Measurements from ENCODE around the gene FBXW7. TPM values are rescaled to one million over a fixed set of nuclear protein-coding genes. Genes with fewer than 3 reads are reported as not detected.

Gene FBXW7
- total RNA-seq, 1 experiment from 2014 or later, result 23.0 TPM

DNA sequence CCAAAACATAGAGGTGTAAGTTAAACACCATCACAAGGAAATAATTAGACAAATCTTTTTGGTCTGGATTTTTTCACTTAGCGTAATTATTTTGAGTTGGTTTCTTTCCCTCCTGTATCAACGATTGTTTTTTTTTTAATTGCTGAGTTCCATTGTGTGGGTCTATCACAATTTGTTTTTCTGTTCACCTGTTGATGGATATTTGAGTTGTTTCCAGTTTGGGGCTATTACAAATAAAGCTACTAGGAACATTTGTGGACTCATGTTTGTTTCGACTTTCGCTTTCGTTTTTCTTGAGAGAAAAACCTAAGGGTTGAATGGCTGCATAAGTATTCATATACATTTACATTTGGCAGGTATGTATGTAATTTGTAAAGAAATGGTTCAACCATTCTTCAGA, 20.4 kb upstream of the FBXW7 start (continued):
- TF ChIP-seq ZNF425 (CRISPR knock-in tag; conservative IDR thresholded peaks at IDR 0.05) (no peak), FOXP4 (CRISPR knock-in tag; IDR thresholded peaks at IDR 0.05) (no peak), ZNF317 (CRISPR knock-in tag; IDR thresholded peaks at IDR 0.05; ENCODE audit: borderline replicate concordance, low read depth) (no peak), ZNF281 (CRISPR knock-in tag; IDR thresholded peaks at IDR 0.05) (no peak), ZNF512 (CRISPR knock-in tag; IDR thresholded peaks at IDR 0.05; ENCODE audit: borderline replicate concordance) (no peak)
- TF ChIP-seq, protein P1, sequence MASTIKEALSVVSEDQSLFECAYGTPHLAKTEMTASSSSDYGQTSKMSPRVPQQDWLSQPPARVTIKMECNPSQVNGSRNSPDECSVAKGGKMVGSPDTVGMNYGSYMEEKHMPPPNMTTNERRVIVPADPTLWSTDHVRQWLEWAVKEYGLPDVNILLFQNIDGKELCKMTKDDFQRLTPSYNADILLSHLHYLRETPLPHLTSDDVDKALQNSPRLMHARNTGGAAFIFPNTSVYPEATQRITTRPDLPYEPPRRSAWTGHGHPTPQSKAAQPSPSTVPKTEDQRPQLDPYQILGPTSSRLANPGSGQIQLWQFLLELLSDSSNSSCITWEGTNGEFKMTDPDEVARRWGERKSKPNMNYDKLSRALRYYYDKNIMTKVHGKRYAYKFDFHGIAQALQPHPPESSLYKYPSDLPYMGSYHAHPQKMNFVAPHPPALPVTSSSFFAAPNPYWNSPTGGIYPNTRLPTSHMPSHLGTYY (CRISPR knock-in tag; IDR thresholded peaks at IDR 0.05), result no peak
- TF ChIP-seq, protein P2, sequence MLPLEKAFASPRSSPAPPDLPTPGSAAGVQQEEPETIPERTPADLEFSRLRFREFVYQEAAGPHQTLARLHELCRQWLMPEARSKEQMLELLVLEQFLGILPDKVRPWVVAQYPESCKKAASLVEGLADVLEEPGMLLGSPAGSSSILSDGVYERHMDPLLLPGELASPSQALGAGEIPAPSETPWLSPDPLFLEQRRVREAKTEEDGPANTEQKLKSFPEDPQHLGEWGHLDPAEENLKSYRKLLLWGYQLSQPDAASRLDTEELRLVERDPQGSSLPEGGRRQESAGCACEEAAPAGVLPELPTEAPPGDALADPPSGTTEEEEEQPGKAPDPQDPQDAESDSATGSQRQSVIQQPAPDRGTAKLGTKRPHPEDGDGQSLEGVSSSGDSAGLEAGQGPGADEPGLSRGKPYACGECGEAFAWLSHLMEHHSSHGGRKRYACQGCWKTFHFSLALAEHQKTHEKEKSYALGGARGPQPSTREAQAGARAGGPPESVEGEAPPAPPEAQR (CRISPR knock-in tag; IDR thresholded peaks at IDR 0.05), result no peak
- TF ChIP-seq, protein P3, sequence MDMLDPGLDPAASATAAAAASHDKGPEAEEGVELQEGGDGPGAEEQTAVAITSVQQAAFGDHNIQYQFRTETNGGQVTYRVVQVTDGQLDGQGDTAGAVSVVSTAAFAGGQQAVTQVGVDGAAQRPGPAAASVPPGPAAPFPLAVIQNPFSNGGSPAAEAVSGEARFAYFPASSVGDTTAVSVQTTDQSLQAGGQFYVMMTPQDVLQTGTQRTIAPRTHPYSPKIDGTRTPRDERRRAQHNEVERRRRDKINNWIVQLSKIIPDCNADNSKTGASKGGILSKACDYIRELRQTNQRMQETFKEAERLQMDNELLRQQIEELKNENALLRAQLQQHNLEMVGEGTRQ (CRISPR knock-in tag; IDR thresholded peaks at IDR 0.05), result no peak

GRCh38 chr4:152554742-152555141, 18.9 kb upstream of the FBXW7 start:
- Mint-ChIP-seq H3K4me1 (peaks cover 3% of the 10 kb centered on the region), H3K27me3 (ENCODE audit: low read depth) (no peaks in the 10 kb centered on the region), H3K27ac (no peak overlapping the region), H3K4me3 (no peak overlapping the region), H3K36me3 (no peaks in the 10 kb centered on the region), H3K9me3 (no peaks in the 10 kb centered on the region)
- DNase-seq (ENCODE audit: low spot score) (no peak), ATAC-seq (peak; percentile 56)
- ChIA-PET CTCF (no interaction called here), POLR2A (no interaction called here)
- TF ChIP-seq ARID4B (CRISPR knock-in tag; IDR thresholded peaks at IDR 0.05; ENCODE audit: borderline replicate concordance), result no peak
- no peak for TF ChIP-seq SMAD3 (CRISPR knock-in tag; IDR thresholded peaks at IDR 0.05; ENCODE audit: borderline replicate concordance)
- TF ChIP-seq ATF1 (CRISPR knock-in tag; IDR thresholded peaks at IDR 0.05), result no peak
- TF ChIP-seq, protein P4, sequence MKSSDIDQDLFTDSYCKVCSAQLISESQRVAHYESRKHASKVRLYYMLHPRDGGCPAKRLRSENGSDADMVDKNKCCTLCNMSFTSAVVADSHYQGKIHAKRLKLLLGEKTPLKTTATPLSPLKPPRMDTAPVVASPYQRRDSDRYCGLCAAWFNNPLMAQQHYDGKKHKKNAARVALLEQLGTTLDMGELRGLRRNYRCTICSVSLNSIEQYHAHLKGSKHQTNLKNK (CRISPR knock-in tag; IDR thresholded peaks at IDR 0.05), result no peak
- no peak for TF ChIP-seq ZNF416 (CRISPR knock-in tag; IDR thresholded peaks at IDR 0.05)
- TF ChIP-seq ZNF263 (CRISPR knock-in tag; IDR thresholded peaks at IDR 0.05; ENCODE audit: low read depth), result no peak
- no peak for TF ChIP-seq ZNF281 (CRISPR knock-in tag; IDR thresholded peaks at IDR 0.05)

Data from WTC11 (cell line).